Right atrium auricular region (tissue), 2 donors: ENCODE data around the gene ETHE1. TPM values are rescaled to one million over a fixed set of nuclear protein-coding genes. Genes with fewer than 3 reads are reported as not detected.

Experiments used
- DNase-seq: peaks from one replicate; pipeline ENCODE4 v3.0.0-alpha.2; 2019; ENCODE audit warnings: low spot score
- H3K27ac ChIP-seq, 2 donors: fragments of 200-600 bp; sonication (generic); 1 replicate in 1 of 2; 2 replicates in 1 of 2; pipeline ENCODE4 v1.5.1; 2016 to 2019
- H3K27me3 ChIP-seq, 2 donors: fragments of 200-600 bp; sonication (generic); one replicate each; pipeline versions ENCODE4 v1.5.1 to v1.6.0; 2017 to 2019
- H3K36me3 ChIP-seq: fragments of 200-600 bp; sonication (generic); one replicate; pipeline ENCODE4 v1.5.1; 2016
- H3K4me1 ChIP-seq, 2 donors: fragments of 200-600 bp; sonication (generic); one replicate each; pipeline versions ENCODE4 v1.5.1 to v1.6.0; 2017 to 2019
- H3K4me3 ChIP-seq, 2 donors: fragments of 200-600 bp; sonication (generic); 1 replicate in 1 of 2; 2 replicates in 1 of 2; pipeline ENCODE4 v1.5.1; 2017 to 2019; ENCODE audit warnings: mild to moderate bottlenecking in 1 of 2, moderate library complexity in 1 of 2
- H3K9me3 ChIP-seq, 2 donors: fragments of 200-600 bp; sonication (generic); one replicate each; pipeline ENCODE4 v1.5.1; 2019
- CTCF ChIP-seq, 2 donors: fragments of 200-600 bp; sonication (generic); IDR thresholded peaks; one replicate each; pipeline ENCODE4 v1.5.1; 2019; ENCODE audit warnings: antibody characterized with exemption in 2 of 2
- total RNA-seq, 2 donors: library from RNA; depleted of rRNA; stranded (reverse); fragments of >200 nt; gene quantifications; one replicate each; pipeline ENCODE4 v1.1.0, GENCODE V29; 2016

ETHE1 gene
- total RNA-seq, 2 donors from 2014 or later = 17.9 to 25.4 TPM

- TF ChIP-seq CTCF (IDR thresholded peaks at IDR 0.05) = no peak
- H3K9me3 ChIP-seq = no peaks in the 10 kb centered on the region
- no peaks in the 10 kb centered on the region for H3K27me3 ChIP-seq
- H3K4me3 ChIP-seq = no peak overlapping the region
- H3K4me1 ChIP-seq = peaks cover 0 to 16% of the 10 kb centered on the region in 2 donors
- H3K36me3 ChIP-seq = no peaks in the 10 kb centered on the region
- DNase-seq = no peak
- H3K27ac ChIP-seq = no peak overlapping the region
Observed at GRCh38 chr19:43467276-43467675, 59.7 kb downstream of the ETHE1 start.

GRCh38 chr19:43466793-43467192 lies 60.2 kb downstream of the ETHE1 start:
- H3K27me3 ChIP-seq = no peaks in the 10 kb centered on the region
- TF ChIP-seq CTCF (IDR thresholded peaks at IDR 0.05) = no peak
- H3K9me3 ChIP-seq = no peaks in the 10 kb centered on the region
- no peak overlapping the region for H3K4me3 ChIP-seq
- DNase-seq = no peak
- H3K27ac ChIP-seq = no peak overlapping the region
- H3K36me3 ChIP-seq = no peaks in the 10 kb centered on the region
- peaks cover 0 to 16% of the 10 kb centered on the region in 2 donors for H3K4me1 ChIP-seq

- Histone ChIP-seq H3K27ac (peak within 1 kb of the TSS; percentile 78 to 83), H3K4me1 (peaks cover 0 to 16% of the 10 kb centered on the region in 2 donors), H3K9me3 (no peaks in the 10 kb centered on the region), H3K36me3 (no peaks in the 10 kb centered on the region), H3K27me3 (no peaks in the 10 kb centered on the region), H3K4me3 (peak within 1 kb of the TSS; percentile 51 to 72)
- no peak for TF ChIP-seq CTCF (IDR thresholded peaks at IDR 0.05)
- no peak for DNase-seq
Observed at GRCh38 chr19:43465468-43466120, 61.4 kb downstream of the ETHE1 start, which contains the start of gene LYPD3. Gene LYPD3, minus strand, starts transcription at chr19:43465608. Its CDS starts 37 bp downstream, at chr19:43465571.

- TF ChIP-seq CTCF (IDR thresholded peaks at IDR 0.05) = no peak
- H3K27me3 ChIP-seq = no peaks in the 10 kb centered on the region
- H3K4me3 ChIP-seq = peak overlapping the region; percentile 51 to 72
- H3K36me3 ChIP-seq = no peaks in the 10 kb centered on the region
- H3K27ac ChIP-seq = peak overlapping the region; percentile 78 to 83
- no peaks in the 10 kb centered on the region for H3K9me3 ChIP-seq
- DNase-seq = no peak
- H3K4me1 ChIP-seq = peaks cover 0 to 16% of the 10 kb centered on the region in 2 donors
Observed at GRCh38 chr19:43464134-43464775, 62.7 kb downstream of the ETHE1 start.

GRCh38 chr19:43463381-43464133 lies 63.4 kb downstream of the ETHE1 start:
- peak overlapping the region; percentile 78 to 83 for H3K27ac ChIP-seq
- no peaks in the 10 kb centered on the region for H3K36me3 ChIP-seq
- H3K4me1 ChIP-seq = peaks cover 0 to 16% of the 10 kb centered on the region in 2 donors
- H3K4me3 ChIP-seq = peak overlapping the region; percentile 51 to 72
- H3K9me3 ChIP-seq = no peaks in the 10 kb centered on the region
- TF ChIP-seq CTCF (IDR thresholded peaks at IDR 0.05) = no peak
- no peaks in the 10 kb centered on the region for H3K27me3 ChIP-seq
- DNase-seq = peak; percentile 96
